ENCODE measurements around the gene SLC25A38. TPM values are rescaled to one million over a fixed set of nuclear protein-coding genes. Genes with fewer than 3 reads are reported as not detected.
A peak's percentile ranks its signal among the peaks of the same experiment; 100 is the strongest.

Gene SLC25A38
- total RNA-seq, 1 experiment from 2014 or later = 45.9 TPM

DNA sequence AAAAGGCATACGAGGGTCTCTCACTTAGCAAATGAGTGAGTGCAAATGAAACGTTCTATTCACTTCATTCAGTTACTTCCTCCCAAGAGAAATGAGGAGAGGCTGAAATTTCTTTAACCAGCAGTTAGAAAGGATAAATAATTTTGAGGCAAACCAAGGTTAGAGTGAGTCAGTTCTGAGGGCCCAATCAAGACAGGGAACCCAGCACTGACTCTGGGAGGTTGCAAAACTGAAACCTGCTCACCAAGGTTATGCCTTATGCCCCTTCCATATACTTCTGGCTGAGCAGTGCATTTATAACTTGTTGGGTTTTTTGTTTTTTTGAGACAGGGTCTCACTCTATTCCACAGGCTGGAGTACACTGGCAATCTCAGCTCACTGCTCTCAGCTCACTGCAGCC lies 18.8 kb downstream of the SLC25A38 start:
- TF ChIP-seq, protein P1, sequence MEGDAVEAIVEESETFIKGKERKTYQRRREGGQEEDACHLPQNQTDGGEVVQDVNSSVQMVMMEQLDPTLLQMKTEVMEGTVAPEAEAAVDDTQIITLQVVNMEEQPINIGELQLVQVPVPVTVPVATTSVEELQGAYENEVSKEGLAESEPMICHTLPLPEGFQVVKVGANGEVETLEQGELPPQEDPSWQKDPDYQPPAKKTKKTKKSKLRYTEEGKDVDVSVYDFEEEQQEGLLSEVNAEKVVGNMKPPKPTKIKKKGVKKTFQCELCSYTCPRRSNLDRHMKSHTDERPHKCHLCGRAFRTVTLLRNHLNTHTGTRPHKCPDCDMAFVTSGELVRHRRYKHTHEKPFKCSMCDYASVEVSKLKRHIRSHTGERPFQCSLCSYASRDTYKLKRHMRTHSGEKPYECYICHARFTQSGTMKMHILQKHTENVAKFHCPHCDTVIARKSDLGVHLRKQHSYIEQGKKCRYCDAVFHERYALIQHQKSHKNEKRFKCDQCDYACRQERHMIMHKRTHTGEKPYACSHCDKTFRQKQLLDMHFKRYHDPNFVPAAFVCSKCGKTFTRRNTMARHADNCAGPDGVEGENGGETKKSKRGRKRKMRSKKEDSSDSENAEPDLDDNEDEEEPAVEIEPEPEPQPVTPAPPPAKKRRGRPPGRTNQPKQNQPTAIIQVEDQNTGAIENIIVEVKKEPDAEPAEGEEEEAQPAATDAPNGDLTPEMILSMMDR (IDR thresholded peaks at IDR 0.05; ENCODE audit: unreplicated experiment) = no peak
- no peak for DNase-seq (ENCODE audit: unreplicated experiment)
- no peak overlapping the region for H3K4me3 Mint-ChIP-seq (ENCODE audit: unreplicated experiment)
- intact Hi-C loops (cut with micrococcal nuclease) = loop anchor here (10.0 kb wide), 1 partner anchor 913 kb away; no protein-coding TSS in a partner anchor
- H3K36me3 Mint-ChIP-seq (ENCODE audit: insufficient read depth, unreplicated experiment) = peaks cover 46% of the 10 kb centered on the region
- ChIA-PET CTCF (no interaction called here), POLR2A (interaction anchor here (0.7 to 2.2 kb wide), 3 partner anchors 11 to 18 kb away, joined by 3 to 7 read pairs (median 3); no protein-coding TSS in a partner anchor)
- H3K27ac Mint-ChIP-seq (ENCODE audit: low read depth, unreplicated experiment) = no peak overlapping the region
- no peaks in the 10 kb centered on the region for H3K27me3 Mint-ChIP-seq (ENCODE audit: insufficient read depth, unreplicated experiment)
- H3K9me3 Mint-ChIP-seq (ENCODE audit: unreplicated experiment) = no peaks in the 10 kb centered on the region
- H3K4me1 Mint-ChIP-seq (ENCODE audit: insufficient read depth, unreplicated experiment) = no peaks in the 10 kb centered on the region
- no TSS peak for BruUV-seq (replicated peaks)

DNA sequence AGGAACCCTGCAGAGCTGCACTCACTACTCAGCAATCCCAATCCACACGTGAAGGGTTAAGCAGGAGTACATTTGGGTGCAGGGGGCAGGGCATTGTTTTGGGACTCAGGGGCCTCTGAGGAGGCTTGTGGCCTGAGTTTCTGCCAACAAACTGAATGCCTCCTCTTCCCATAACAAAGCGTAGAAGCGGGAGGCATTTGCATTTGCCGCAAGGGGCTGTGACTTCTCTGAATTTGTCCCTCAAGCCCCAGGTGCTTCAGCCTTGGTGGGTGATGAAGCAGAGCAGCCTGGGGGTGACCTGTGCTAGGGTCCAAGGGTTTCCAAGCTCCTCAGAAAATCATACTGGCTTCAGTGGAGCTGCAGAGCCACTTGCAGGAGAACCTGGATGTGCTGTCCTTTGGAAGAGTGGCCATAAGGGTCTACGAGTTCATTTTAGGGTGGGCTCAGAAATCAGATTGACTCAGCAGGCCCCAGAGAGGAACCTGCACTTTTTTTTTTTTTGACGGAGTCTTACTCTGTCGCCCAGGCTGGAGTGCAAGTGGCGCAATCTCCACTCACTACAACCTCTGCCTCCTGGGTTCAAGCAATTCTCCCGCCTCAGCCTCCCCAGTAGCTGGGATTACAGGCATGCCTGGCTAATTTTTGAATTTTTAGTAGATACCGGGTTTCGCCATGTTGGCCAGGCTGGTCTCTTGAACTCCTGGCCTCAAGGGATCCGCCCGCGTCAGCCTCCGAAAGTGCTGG lies 21.9 kb downstream of the SLC25A38 start:
- Mint-ChIP-seq H3K9me3 (ENCODE audit: unreplicated experiment) (no peaks in the 10 kb centered on the region), H3K4me1 (ENCODE audit: insufficient read depth, unreplicated experiment) (peaks cover 8% of the 10 kb centered on the region), H3K36me3 (ENCODE audit: insufficient read depth, unreplicated experiment) (peaks cover 53% of the 10 kb centered on the region), H3K27me3 (ENCODE audit: insufficient read depth, unreplicated experiment) (no peaks in the 10 kb centered on the region), H3K4me3 (ENCODE audit: unreplicated experiment) (peak overlapping the region; percentile 80), H3K27ac (ENCODE audit: low read depth, unreplicated experiment) (no peak overlapping the region)
- ChIA-PET CTCF (interaction anchor here (0.6 to 2.1 kb wide), 9 partner anchors 10 to 1113 kb away, joined by 3 to 6 read pairs (median 5); no protein-coding TSS in a partner anchor), POLR2A (interaction anchor here (0.6 to 6.3 kb wide), 3 partner anchors 11 to 42 kb away, joined by 3 to 63 read pairs (median 48); no protein-coding TSS in a partner anchor)
- no TSS peak for BruUV-seq (replicated peaks)
- no peak for DNase-seq (ENCODE audit: unreplicated experiment)
- intact Hi-C loops (cut with micrococcal nuclease) = loop anchor here (10.0 kb wide), 1 partner anchor 910 kb away; no protein-coding TSS in a partner anchor
- TF ChIP-seq, protein P1 (IDR thresholded peaks at IDR 0.05; ENCODE audit: unreplicated experiment) = no peak

DNA sequence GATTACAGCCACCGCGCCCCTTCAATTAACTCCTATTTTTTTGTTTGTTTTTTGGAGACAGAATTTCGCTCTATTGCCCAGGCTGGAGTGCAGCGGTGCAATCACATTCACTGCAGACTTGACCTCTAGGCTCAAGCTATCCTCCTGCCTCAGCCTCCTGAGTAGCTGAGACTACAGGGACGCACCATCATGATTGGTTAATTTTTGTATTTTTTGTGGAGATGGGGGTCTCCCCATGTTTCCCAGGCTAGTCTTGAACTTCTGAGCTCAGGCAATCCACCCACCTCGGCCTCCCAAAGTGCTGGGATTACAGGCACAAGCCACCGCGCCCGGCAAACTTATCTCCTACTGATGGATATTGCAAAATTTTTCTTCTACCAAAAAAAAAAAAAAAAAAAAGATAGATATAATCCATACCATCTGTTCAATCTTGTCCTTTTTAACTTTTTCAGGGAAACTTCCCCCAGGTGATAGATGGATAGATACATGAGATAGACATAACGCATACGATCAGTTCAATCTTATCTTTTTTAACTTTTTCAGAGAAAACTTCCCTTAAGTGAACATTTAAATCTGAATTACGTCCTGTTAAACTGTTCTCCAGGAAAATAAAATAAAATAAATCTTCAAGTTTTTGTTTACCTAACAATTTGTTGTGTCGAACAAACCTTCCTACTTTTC lies 22.7 kb downstream of the SLC25A38 start:
- ChIA-PET POLR2A (interaction anchor here (0.6 to 6.3 kb wide), 10 partner anchors 9 to 911 kb away, joined by 3 to 63 read pairs (median 3); no protein-coding TSS in a partner anchor), CTCF (interaction anchor here (0.6 to 3.3 kb wide), 11 partner anchors 9 to 1170 kb away, joined by 3 to 21 read pairs (median 3); no protein-coding TSS in a partner anchor)
- no peak for DNase-seq (ENCODE audit: unreplicated experiment)
- peaks cover 53% of the 10 kb centered on the region for H3K36me3 Mint-ChIP-seq (ENCODE audit: insufficient read depth, unreplicated experiment)
- H3K4me3 Mint-ChIP-seq (ENCODE audit: unreplicated experiment) = peak overlapping the region; percentile 80
- peak overlapping the region; percentile 96 for H3K27ac Mint-ChIP-seq (ENCODE audit: low read depth, unreplicated experiment)
- TF ChIP-seq, protein P1 (IDR thresholded peaks at IDR 0.05; ENCODE audit: unreplicated experiment) = no peak
- TSS peak; percentile 90 for BruUV-seq (replicated peaks)
- no peaks in the 10 kb centered on the region for H3K27me3 Mint-ChIP-seq (ENCODE audit: insufficient read depth, unreplicated experiment)
- no peaks in the 10 kb centered on the region for H3K9me3 Mint-ChIP-seq (ENCODE audit: unreplicated experiment)
- H3K4me1 Mint-ChIP-seq (ENCODE audit: insufficient read depth, unreplicated experiment) = peaks cover 13% of the 10 kb centered on the region
- intact Hi-C loops (cut with micrococcal nuclease) = loop anchor here (2.0 to 10.0 kb wide), 2 partner anchors 21 to 909 kb away; no protein-coding TSS in a partner anchor

Measured in MCF 10A (cell line).